HFFc6 (cell line): ENCODE measurements around the gene C1orf105. TPM values are rescaled to one million over a fixed set of nuclear protein-coding genes. Genes with fewer than 3 reads are reported as not detected.
A peak's percentile ranks its signal among the peaks of the same experiment; 100 is the strongest.

Source experiments
- DNase-seq: peaks from one replicate; pipeline ENCODE4 v3.0.0-alpha.2; 2018
- H3K27ac Mint-ChIP-seq: 2 replicates; pipeline ENCODE4 v1.8.0; 2020; ENCODE audit warnings: mild to moderate bottlenecking, mixed read lengths
- H3K27me3 Mint-ChIP-seq: 2 replicates; pipeline ENCODE4 v1.8.0; 2021; ENCODE audit warnings: mild to moderate bottlenecking, moderate library complexity, mixed read lengths; ENCODE audit not compliant: insufficient read depth
- H3K36me3 Mint-ChIP-seq: 2 replicates; pipeline ENCODE4 v1.8.0; 2021; ENCODE audit warnings: low read depth, mixed read lengths
- H3K4me1 Mint-ChIP-seq: 2 replicates; pipeline ENCODE4 v1.8.0; 2020; ENCODE audit warnings: low read depth, mixed read lengths
- H3K4me3 Mint-ChIP-seq: 2 replicates; pipeline ENCODE4 v1.8.0; 2020; ENCODE audit warnings: mild to moderate bottlenecking, moderate library complexity, mixed read lengths
- H3K9me3 Mint-ChIP-seq: 2 replicates; pipeline ENCODE4 v1.8.0; 2020; ENCODE audit warnings: mild to moderate bottlenecking, mixed read lengths
- total RNA-seq, 6 experiments: library from RNA; stranded (reverse); fragmentation: NEBNext Ultra II Directional; extraction: Animal tissue kit (Norgen Biotek cat#: 25700); gene quantifications; 2 replicates in 1 of 6; 3 replicates in 5 of 6; pipeline ENCODE4 v1.2.3, GENCODE V29; 2021
- TF ChIP-seq, protein P1 (sequence below): fragments of 200-600 bp; sonication (generic); IDR thresholded peaks from 2 replicates; pipeline ENCODE4 v1.5.0; 2021; ENCODE audit warnings: antibody characterized with exemption, mild to moderate bottlenecking

Gene C1orf105
- total RNA-seq, 6 experiments from 2014 or later, result not detected

DNA sequence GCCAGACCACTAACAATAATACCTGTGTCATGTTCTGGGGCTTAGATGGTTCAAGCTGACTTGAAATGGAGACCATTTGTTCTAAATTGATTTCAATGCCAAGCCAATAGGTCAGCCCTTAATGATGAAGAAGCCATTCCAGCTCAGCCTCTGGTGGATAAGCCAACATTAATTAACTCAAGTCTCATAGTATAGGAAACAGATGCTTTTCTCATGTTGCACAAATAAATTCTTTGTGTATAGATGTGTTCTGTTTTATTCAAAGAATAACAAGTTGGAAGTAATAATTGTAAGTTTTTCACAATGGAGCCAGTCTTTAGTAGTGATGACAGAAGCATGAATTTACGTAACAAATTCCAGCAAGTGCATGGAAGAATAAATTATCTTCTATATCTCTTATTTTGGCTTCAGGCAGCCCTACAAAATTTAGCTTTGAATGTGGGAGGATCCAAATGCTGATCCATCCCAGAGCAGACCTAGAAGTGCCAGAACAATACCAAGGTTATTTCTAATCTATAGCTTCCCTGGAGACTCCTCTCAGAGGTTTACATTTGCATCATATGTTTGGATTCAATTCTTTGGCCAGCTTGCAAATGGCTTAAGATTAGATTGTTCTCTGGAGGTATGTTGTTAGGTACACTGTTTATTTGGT, 42.2 kb upstream of the C1orf105 start:
- Mint-ChIP-seq H3K4me1 (peaks cover 34% of the 10 kb centered on the region), H3K9me3 (no peaks in the 10 kb centered on the region), H3K36me3 (no peaks in the 10 kb centered on the region), H3K4me3 (no peak overlapping the region), H3K27ac (no peak overlapping the region), H3K27me3 (no peaks in the 10 kb centered on the region; the same call in none of the 2 replicates)
- TF ChIP-seq, protein P1, sequence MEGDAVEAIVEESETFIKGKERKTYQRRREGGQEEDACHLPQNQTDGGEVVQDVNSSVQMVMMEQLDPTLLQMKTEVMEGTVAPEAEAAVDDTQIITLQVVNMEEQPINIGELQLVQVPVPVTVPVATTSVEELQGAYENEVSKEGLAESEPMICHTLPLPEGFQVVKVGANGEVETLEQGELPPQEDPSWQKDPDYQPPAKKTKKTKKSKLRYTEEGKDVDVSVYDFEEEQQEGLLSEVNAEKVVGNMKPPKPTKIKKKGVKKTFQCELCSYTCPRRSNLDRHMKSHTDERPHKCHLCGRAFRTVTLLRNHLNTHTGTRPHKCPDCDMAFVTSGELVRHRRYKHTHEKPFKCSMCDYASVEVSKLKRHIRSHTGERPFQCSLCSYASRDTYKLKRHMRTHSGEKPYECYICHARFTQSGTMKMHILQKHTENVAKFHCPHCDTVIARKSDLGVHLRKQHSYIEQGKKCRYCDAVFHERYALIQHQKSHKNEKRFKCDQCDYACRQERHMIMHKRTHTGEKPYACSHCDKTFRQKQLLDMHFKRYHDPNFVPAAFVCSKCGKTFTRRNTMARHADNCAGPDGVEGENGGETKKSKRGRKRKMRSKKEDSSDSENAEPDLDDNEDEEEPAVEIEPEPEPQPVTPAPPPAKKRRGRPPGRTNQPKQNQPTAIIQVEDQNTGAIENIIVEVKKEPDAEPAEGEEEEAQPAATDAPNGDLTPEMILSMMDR, result no peak
- no peak for DNase-seq

DNA sequence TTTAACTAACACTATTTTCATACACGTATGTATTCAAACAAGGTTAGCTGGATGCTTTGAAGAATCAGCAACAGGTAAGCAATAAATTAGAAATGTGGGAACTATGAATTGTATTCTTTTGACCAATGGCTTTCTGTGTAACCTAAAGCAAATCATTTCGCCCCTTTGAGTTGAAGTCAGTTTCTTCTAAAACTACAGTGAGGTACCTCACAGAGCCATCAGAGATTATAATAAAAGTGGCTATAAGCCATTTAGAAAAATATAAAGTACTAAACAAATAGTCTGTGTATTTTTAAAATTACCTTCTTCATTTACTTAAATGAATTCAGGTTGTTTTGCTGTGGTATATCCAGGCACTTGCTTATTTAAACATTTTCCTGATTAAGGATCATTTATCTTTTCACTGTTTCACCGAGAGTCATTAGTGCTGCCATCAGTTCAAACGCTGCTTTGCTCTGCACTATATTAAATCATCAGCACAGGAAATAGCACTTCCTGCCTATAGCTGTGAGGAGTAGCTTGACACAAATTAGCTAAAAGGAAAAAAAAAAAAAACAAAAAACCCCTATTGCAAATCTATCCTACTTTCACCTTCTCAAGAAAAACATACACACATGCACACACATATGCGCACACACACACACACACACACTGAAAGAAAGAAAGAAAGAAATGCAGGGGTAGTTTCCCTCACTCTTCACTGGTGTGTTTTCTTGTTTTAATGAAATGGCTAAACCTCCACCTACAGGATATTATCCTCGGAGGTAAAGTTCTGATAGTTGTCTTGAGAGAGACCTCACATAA, 39.8 kb upstream of the C1orf105 start:
- peaks cover 47% of the 10 kb centered on the region for H3K4me1 Mint-ChIP-seq
- DNase-seq, result no peak
- no peaks in the 10 kb centered on the region for H3K9me3 Mint-ChIP-seq
- H3K27me3 Mint-ChIP-seq, result no peaks in the 10 kb centered on the region; the same call in none of the 2 replicates
- TF ChIP-seq, protein P1, result no peak
- no peaks in the 10 kb centered on the region for H3K36me3 Mint-ChIP-seq
- H3K27ac Mint-ChIP-seq, result no peak overlapping the region; the same call in 1 of the 2 replicates
- no peak overlapping the region for H3K4me3 Mint-ChIP-seq

GRCh38 chr1:172381946-172382345, 38.5 kb upstream of the C1orf105 start:
- DNase-seq, result no peak
- peaks cover 47% of the 10 kb centered on the region for H3K4me1 Mint-ChIP-seq
- H3K4me3 Mint-ChIP-seq, result no peak overlapping the region

GRCh38 chr1:172382406-172382805, 38.1 kb upstream of the C1orf105 start:
- no peak overlapping the region for H3K27ac Mint-ChIP-seq
- H3K4me1 Mint-ChIP-seq, result peaks cover 47% of the 10 kb centered on the region
- no peaks in the 10 kb centered on the region; the same call in none of the 2 replicates for H3K27me3 Mint-ChIP-seq
- H3K4me3 Mint-ChIP-seq, result no peak overlapping the region
- no peaks in the 10 kb centered on the region for H3K36me3 Mint-ChIP-seq
- no peak for DNase-seq
- H3K9me3 Mint-ChIP-seq, result no peaks in the 10 kb centered on the region
- TF ChIP-seq, protein P1, result no peak

More at GRCh38 chr1:172381946-172382345, 38.5 kb upstream of the C1orf105 start:
- H3K36me3 Mint-ChIP-seq, result no peaks in the 10 kb centered on the region
- H3K27me3 Mint-ChIP-seq, result no peaks in the 10 kb centered on the region; the same call in none of the 2 replicates
- no peaks in the 10 kb centered on the region for H3K9me3 Mint-ChIP-seq
- TF ChIP-seq, protein P1, result no peak
- H3K27ac Mint-ChIP-seq, result no peak overlapping the region

- Mint-ChIP-seq H3K4me3 (peak overlapping the region; percentile 74), H3K27ac (peak overlapping the region; percentile 76), H3K9me3 (no peaks in the 10 kb centered on the region), H3K27me3 (no peaks in the 10 kb centered on the region; the same call in none of the 2 replicates), H3K4me1 (peaks cover 47% of the 10 kb centered on the region), H3K36me3 (no peaks in the 10 kb centered on the region)
- DNase-seq, result no peak
- TF ChIP-seq, protein P1, result no peak
Observed at GRCh38 chr1:172382990-172383389, 37.5 kb upstream of the C1orf105 start.
